Ovary (tissue), 9 donors: ENCODE data around the gene PPP4C. TPM values are rescaled to one million over a fixed set of nuclear protein-coding genes. Genes with fewer than 3 reads are reported as not detected.
A peak's percentile ranks its signal among the peaks of the same experiment; 100 is the strongest.
"Not testable (repeated sequence)": the region's sequence is repeated elsewhere in the genome, so short reads cannot be mapped to it uniquely, and the experiment has no call there.

Experiments used
- DNase-seq, 5 donors: peaks; one replicate each; pipeline ENCODE4 v3.0.0-alpha.2; 2019 to 2020
- H3K27ac ChIP-seq, 2 donors: fragments of 200-600 bp; one replicate each; pipeline versions ENCODE4 v1.5.1 to v1.8.0; 2019 to 2022
- H3K27me3 ChIP-seq: fragments of 200-600 bp; one replicate; pipeline ENCODE4 v1.8.0; 2022
- H3K36me3 ChIP-seq: fragments of 200-600 bp; sonication (generic); one replicate; pipeline ENCODE4 v1.5.1; 2019
- H3K4me1 ChIP-seq: one replicate; pipeline ENCODE4 v1.8.1; 2013; ENCODE audit warnings: mild to moderate bottlenecking, moderate library complexity; ENCODE audit not compliant: insufficient read depth
- H3K4me3 ChIP-seq: fragments of 200-600 bp; sonication (generic); one replicate; pipeline ENCODE4 v1.5.1; 2017
- H3K9me3 ChIP-seq, 2 donors: fragments of 200-600 bp in 1 of 2; sonication (generic) in 1 of 2; one replicate each; pipeline versions ENCODE4 v1.5.1 to v1.8.1; 2013 to 2019; ENCODE audit warnings: mild to moderate bottlenecking in 1 of 2, moderate library complexity in 1 of 2
- CTCF ChIP-seq, 3 donors: fragments of 450-650 bp in 2 of 3; fragments of 200-600 bp in 1 of 3; IDR thresholded peaks; one replicate each; pipeline versions ENCODE4 v1.5.1 to v1.8.0; 2016 to 2022; ENCODE audit warnings: antibody characterized with exemption in 3 of 3, mild to moderate bottlenecking in 1 of 3
- EP300 ChIP-seq: sonication (generic); formaldehyde crosslinking; IDR thresholded peaks from one replicate; pipeline ENCODE4 v1.6.1; 2017; ENCODE audit warnings: antibody characterized with exemption
- POLR2A ChIP-seq: fragments of 450-650 bp; IDR thresholded peaks from one replicate; pipeline ENCODE4 v1.6.1; 2017; ENCODE audit warnings: antibody characterized with exemption, mild to moderate bottlenecking, moderate library complexity
- WGBS, 3 donors: extraction: QIAGEN DNeasy Blood & Tissue Kit in 1 of 3; methylation state at CpG; one replicate each; pipeline versions ENCODE4 v1.1.5 to v1.1.7; 2013 to 2017; 5-methylcytosine and 5-hydroxymethylcytosine counted together
- intact Hi-C, 4 donors: fragments of 100-400 bp; cut with DNase I; formaldehyde crosslinking; loops; one replicate each; pipeline versions ENCODE4 v1.11.0 to v1.15.1; 2022 to 2023
- polyA plus RNA-seq, 2 donors: library from polyadenylated mRNA; stranded (reverse); fragments of 200-250 nt in 1 of 2; fragments of 350-450 nt in 1 of 2; fragmentation: Illumina TruSeq in 1 of 2; extraction: RNeasy Lipid Tissue Mini Kit (QIAGEN cat#74804) in 1 of 2; gene quantifications; one replicate each; pipeline ENCODE4 v1.2.3, GENCODE V29; 2013 to 2014
- total RNA-seq, 7 donors: library from RNA; depleted of rRNA in 2 of 7; stranded (reverse); fragments of >200 nt in 2 of 7; fragmentation: NEBNext Ultra II Directional in 3 of 7; extraction: Animal tissue kit (Norgen Biotek cat#: 25700) in 3 of 7; gene quantifications; one replicate each; pipeline versions ENCODE4 v1.1.0 to v1.2.4, GENCODE V29; 2016 to 2023
- donor health status: DM: no; HTN: no; CAD: no; lungs with moderate emphysema.
- donor health status: DM: no; HTN: no; CAD: no.
- donor health status: Bipolar disorder and iron deficiency.
- donor health status: DM: yes; HTN: yes; CAD: no.
- donor health status: DM: no; HTN: no; CAD: no.
- donor health status: DM: yes; HTN: yes; CAD: no.

The PPP4C gene
- total and polyA plus RNA-seq, 9 donors = 13.7 to 58.8 (median 49.1) TPM

- peaks cover 3% of the 10 kb centered on the region for H3K27me3 ChIP-seq
- no peak overlapping the region for H3K27ac ChIP-seq
- peak in 4 of 5 donors; percentile 36 to 51 (median 47) for DNase-seq
- intact Hi-C loops = loop anchor here in 1 of 4 donors (10.0 kb wide), 1 partner anchor 337 kb away; no protein-coding TSS in a partner anchor
- no peaks in the 10 kb centered on the region for H3K36me3 ChIP-seq
- TF ChIP-seq EP300 (no peak), CTCF (IDR thresholded peaks at IDR 0.05) (peak; percentile 46 to 50 (median 47)), POLR2A (no peak)
- H3K4me3 ChIP-seq = no peak overlapping the region
- 18 to 23% (median 22%) methylated on average over 12 of the region's 12 CpGs for WGBS, 3 donors
- H3K4me1 ChIP-seq = no peaks in the 10 kb centered on the region
- no peaks in the 10 kb centered on the region for H3K9me3 ChIP-seq
Observed at GRCh38 chr16:30032083-30032819, 43.5 kb upstream of the PPP4C start.

GRCh38 chr16:30033270-30033669, 42.5 kb upstream of the PPP4C start:
- H3K27me3 ChIP-seq = peaks cover 3% of the 10 kb centered on the region
- TF ChIP-seq EP300 (no peak), CTCF (IDR thresholded peaks at IDR 0.05) (no peak), POLR2A (no peak)
- H3K9me3 ChIP-seq = no peaks in the 10 kb centered on the region
- no peak overlapping the region for H3K27ac ChIP-seq
- no peak for DNase-seq
- intact Hi-C loops = loop anchor here in 1 of 4 donors (10.0 kb wide), 1 partner anchor 338 kb away; no protein-coding TSS in a partner anchor
- 42 to 65% (median 45%) methylated on average over 7 of the region's 7 CpGs for WGBS, 3 donors
- H3K36me3 ChIP-seq = no peaks in the 10 kb centered on the region
- no peak overlapping the region for H3K4me3 ChIP-seq
- H3K4me1 ChIP-seq = no peaks in the 10 kb centered on the region

GRCh38 chr16:30040221-30040620, 35.6 kb upstream of the PPP4C start:
- no peaks in the 10 kb centered on the region for H3K27me3 ChIP-seq
- intact Hi-C loops = no loop called here
- H3K36me3 ChIP-seq = no peaks in the 10 kb centered on the region
- no peak overlapping the region for H3K4me3 ChIP-seq
- no peaks in the 10 kb centered on the region for H3K9me3 ChIP-seq
- TF ChIP-seq EP300 (no peak), CTCF (IDR thresholded peaks at IDR 0.05) (no peak), POLR2A (no peak)
- H3K4me1 ChIP-seq = no peaks in the 10 kb centered on the region
- no peak for DNase-seq
- H3K27ac ChIP-seq = no peak overlapping the region
- 66 to 76% (median 74%) methylated on average over 5 of the region's 5 CpGs for WGBS, 3 donors

GRCh38 chr16:30040690-30041089, 35.1 kb upstream of the PPP4C start:
- H3K27me3 ChIP-seq, DNase-seq, H3K27ac ChIP-seq, H3K4me1 ChIP-seq, intact Hi-C loops, H3K36me3 ChIP-seq, H3K4me3 ChIP-seq, H3K9me3 ChIP-seq: not testable (repeated sequence)
- 70 to 75% (median 72%) methylated on average over 5 of the region's 5 CpGs for WGBS, 3 donors

- Histone ChIP-seq H3K9me3 (no peaks in the 10 kb centered on the region), H3K4me1 (no peaks in the 10 kb centered on the region), H3K4me3 (no peak overlapping the region), H3K36me3 (no peaks in the 10 kb centered on the region), H3K27me3 (no peaks in the 10 kb centered on the region), H3K27ac (no peak overlapping the region)
- WGBS, 3 donors = 6 to 19% (median 12%) methylated on average over 5 of the region's 5 CpGs
- intact Hi-C loops = no loop called here
- DNase-seq = no peak
- TF ChIP-seq EP300 (no peak), POLR2A (no peak), CTCF (IDR thresholded peaks at IDR 0.05) (peak; percentile 16 to 44 (median 35))
Observed at GRCh38 chr16:30041841-30042240, 34.0 kb upstream of the PPP4C start.
